DOHH2 (cell line): ENCODE data around the gene LAMB1.

Source experiments
- H3F3A ChIP-seq: fragments of 200-600 bp; sonication (generic), shearing (Covaris generic); 2 replicates; pipeline ENCODE4 v1.6.0; 2016; ENCODE audit warnings: antibody characterized with exemption, mild to moderate bottlenecking; ENCODE audit not compliant: control insufficient read depth, insufficient read depth
- H3K27ac ChIP-seq: fragments of 200-600 bp; sonication (generic); 2 replicates; pipeline ENCODE4 v1.5.1; 2014; ENCODE audit warnings: low read depth, mild to moderate bottlenecking, low read length, moderate library complexity
- H3K27me3 ChIP-seq: fragments of 200-600 bp; sonication (generic); 2 replicates; pipeline ENCODE4 v1.6.1; 2014; ENCODE audit warnings: mild to moderate bottlenecking, low read length, mixed read lengths; ENCODE audit not compliant: control insufficient read depth
- H3K36me3 ChIP-seq: fragments of 200-600 bp; sonication (generic); 2 replicates; pipeline ENCODE4 v1.6.1; 2014; ENCODE audit warnings: mild to moderate bottlenecking, low read length, moderate library complexity, mixed read lengths; ENCODE audit not compliant: control insufficient read depth
- H3K4me1 ChIP-seq: fragments of 200-600 bp; sonication (generic); 2 replicates; pipeline ENCODE4 v1.6.1; 2014; ENCODE audit warnings: mild to moderate bottlenecking, low read length, mixed read lengths; ENCODE audit not compliant: control insufficient read depth
- H3K4me2 ChIP-seq: fragments of 200-600 bp; sonication (generic); 2 replicates; pipeline ENCODE4 v1.6.0; 2014; ENCODE audit warnings: mild to moderate bottlenecking, low read length, moderate library complexity
- H3K4me3 ChIP-seq: fragments of 200-600 bp; sonication (generic); 2 replicates; pipeline ENCODE4 v1.5.1; 2014; ENCODE audit warnings: mild to moderate bottlenecking, low read length, mixed read lengths
- H3K79me2 ChIP-seq: fragments of 200-600 bp; sonication (generic); 2 replicates; pipeline ENCODE4 v1.6.1; 2014; ENCODE audit warnings: mild to moderate bottlenecking, low read length, mixed read lengths; ENCODE audit not compliant: control insufficient read depth
- H3K9me2 ChIP-seq: fragments of 200-600 bp; sonication (generic); replicated peaks from 2 replicates; pipeline ENCODE4 v1.6.1; 2014; ENCODE audit warnings: mild to moderate bottlenecking, low read length, mixed read lengths; ENCODE audit not compliant: control insufficient read depth
- H3K9me3 ChIP-seq: fragments of 200-600 bp; sonication (generic); 2 replicates; pipeline ENCODE4 v1.6.1; 2014; ENCODE audit warnings: antibody characterized with exemption, low read length, mixed read lengths; ENCODE audit not compliant: control insufficient read depth, insufficient read depth
- H4K20me1 ChIP-seq: fragments of 200-600 bp; sonication (generic); 2 replicates; pipeline ENCODE4 v1.6.0; 2014; ENCODE audit warnings: low read depth, mild to moderate bottlenecking, antibody characterized with exemption, low read length, moderate library complexity; ENCODE audit not compliant: control insufficient read depth, insufficient read depth
- EZH2phosphoT487 ChIP-seq: fragments of 200-600 bp; sonication (generic); IDR thresholded peaks from 2 replicates; pipeline ENCODE4 v1.6.1; 2017; ENCODE audit warnings: borderline replicate concordance, mild to moderate bottlenecking, antibody characterized with exemption, low read length, moderate library complexity, mixed read lengths
- TF ChIP-seq, protein P1 (sequence below): fragments of 200-600 bp; sonication (generic); IDR thresholded peaks from one replicate; pipeline ENCODE4 v1.5.1; 2014; ENCODE audit warnings: antibody characterized with exemption, mild to moderate bottlenecking, low read depth, low read length; ENCODE audit not compliant: poor library complexity, severe bottlenecking

LAMB1 gene

DNA sequence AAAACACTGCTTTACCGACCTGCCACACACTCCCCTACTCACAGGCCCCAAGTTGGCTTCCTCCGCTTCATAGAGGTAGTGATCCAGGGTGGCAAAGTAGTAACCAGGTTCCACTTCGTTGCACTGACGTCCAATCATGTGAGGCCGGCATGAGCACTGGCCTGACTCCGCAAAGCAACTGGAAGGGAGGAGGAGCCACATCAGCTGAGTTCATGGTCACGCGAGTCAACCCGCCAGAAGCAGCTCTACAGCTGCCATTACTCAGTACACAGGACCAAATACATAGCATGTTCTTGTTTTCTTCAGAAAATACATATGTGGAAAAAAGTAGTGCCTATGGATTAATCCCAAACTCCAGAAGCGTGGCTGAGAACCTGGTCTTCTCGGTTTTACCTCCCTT, 38.5 kb downstream of the LAMB1 start:
- Histone ChIP-seq H3K4me3 (no peak overlapping the region), H3K4me2 (no peak overlapping the region), H3K4me1 (no peaks in the 10 kb centered on the region), H3F3A (no peaks in the 10 kb centered on the region), H3K27me3 (no peaks in the 10 kb centered on the region), H3K79me2 (no peaks in the 10 kb centered on the region), H3K27ac (no peak overlapping the region), H3K9me3 (no peaks in the 10 kb centered on the region), H4K20me1 (no peaks in the 10 kb centered on the region), H3K36me3 (no peaks in the 10 kb centered on the region), H3K9me2 (no peaks in the 10 kb centered on the region)
- TF ChIP-seq EZH2phosphoT487, result no peak
- TF ChIP-seq, protein P1, sequence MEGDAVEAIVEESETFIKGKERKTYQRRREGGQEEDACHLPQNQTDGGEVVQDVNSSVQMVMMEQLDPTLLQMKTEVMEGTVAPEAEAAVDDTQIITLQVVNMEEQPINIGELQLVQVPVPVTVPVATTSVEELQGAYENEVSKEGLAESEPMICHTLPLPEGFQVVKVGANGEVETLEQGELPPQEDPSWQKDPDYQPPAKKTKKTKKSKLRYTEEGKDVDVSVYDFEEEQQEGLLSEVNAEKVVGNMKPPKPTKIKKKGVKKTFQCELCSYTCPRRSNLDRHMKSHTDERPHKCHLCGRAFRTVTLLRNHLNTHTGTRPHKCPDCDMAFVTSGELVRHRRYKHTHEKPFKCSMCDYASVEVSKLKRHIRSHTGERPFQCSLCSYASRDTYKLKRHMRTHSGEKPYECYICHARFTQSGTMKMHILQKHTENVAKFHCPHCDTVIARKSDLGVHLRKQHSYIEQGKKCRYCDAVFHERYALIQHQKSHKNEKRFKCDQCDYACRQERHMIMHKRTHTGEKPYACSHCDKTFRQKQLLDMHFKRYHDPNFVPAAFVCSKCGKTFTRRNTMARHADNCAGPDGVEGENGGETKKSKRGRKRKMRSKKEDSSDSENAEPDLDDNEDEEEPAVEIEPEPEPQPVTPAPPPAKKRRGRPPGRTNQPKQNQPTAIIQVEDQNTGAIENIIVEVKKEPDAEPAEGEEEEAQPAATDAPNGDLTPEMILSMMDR, result no peak

DNA sequence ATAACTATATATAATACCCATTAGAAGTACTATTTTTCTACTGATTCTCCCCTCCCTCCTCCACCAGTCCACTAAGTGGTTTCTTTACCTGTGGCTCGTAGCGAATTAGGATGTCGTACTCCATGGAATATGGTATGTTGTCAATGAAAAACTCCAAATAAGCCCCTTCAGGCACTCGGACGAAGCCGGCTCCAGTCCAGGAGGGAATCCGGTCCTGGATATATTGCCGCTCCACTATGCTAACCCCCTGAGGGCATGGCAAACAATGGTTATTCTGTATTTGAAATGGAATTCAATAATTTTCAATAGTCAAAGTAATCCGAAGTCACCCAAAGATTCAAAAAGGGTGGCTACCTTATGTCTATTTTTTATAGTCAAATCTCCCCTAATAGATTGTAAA, 40.1 kb downstream of the LAMB1 start:
- Histone ChIP-seq H3K79me2 (no peaks in the 10 kb centered on the region), H3K4me3 (no peak overlapping the region), H3K27ac (no peak overlapping the region), H3K9me3 (no peaks in the 10 kb centered on the region), H3K4me1 (no peaks in the 10 kb centered on the region), H4K20me1 (no peaks in the 10 kb centered on the region), H3K4me2 (no peak overlapping the region), H3K27me3 (no peaks in the 10 kb centered on the region), H3K9me2 (no peaks in the 10 kb centered on the region), H3F3A (no peaks in the 10 kb centered on the region), H3K36me3 (no peaks in the 10 kb centered on the region)
- TF ChIP-seq, protein P1, result no peak
- no peak for TF ChIP-seq EZH2phosphoT487

DNA sequence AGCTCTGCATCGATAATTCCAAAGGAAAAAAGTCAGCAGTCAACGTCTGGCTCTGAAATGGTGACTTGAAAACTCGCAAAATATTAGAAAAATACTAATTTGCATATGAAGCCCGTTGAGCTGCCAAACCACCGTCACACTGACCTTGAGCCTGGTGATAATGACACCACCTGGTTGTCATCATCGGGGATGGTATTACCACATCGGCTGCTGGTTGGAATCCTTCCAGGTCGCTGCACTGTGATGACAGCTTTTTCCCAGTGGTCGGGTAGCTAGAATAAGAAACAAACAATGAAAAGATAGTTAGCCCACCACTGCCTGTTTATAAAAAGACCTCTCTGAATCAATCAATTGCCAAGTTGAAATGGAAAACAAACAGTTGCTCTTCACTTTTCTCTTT, 41.6 kb downstream of the LAMB1 start:
- peaks cover under 1% of the 10 kb centered on the region; the same call in 1 of the 2 replicates for H3K27me3 ChIP-seq

More for the DNA sequence above, 41.6 kb downstream of the LAMB1 start:
- Histone ChIP-seq H3K36me3 (no peaks in the 10 kb centered on the region), H3K27ac (no peak overlapping the region), H3F3A (no peaks in the 10 kb centered on the region), H3K9me2 (no peaks in the 10 kb centered on the region), H3K4me3 (no peak overlapping the region), H3K79me2 (no peaks in the 10 kb centered on the region), H3K4me1 (no peaks in the 10 kb centered on the region), H4K20me1 (no peaks in the 10 kb centered on the region), H3K9me3 (no peaks in the 10 kb centered on the region), H3K4me2 (no peak overlapping the region)
- no peak for TF ChIP-seq EZH2phosphoT487
- TF ChIP-seq, protein P1, result no peak
